HepG2 (cell line): ENCODE data around the gene HSF4. TPM values are rescaled to one million over a fixed set of nuclear protein-coding genes. Genes with fewer than 3 reads are reported as not detected.

Experiments used
- ATM ChIP-seq: fragments of 450-650 bp; IDR thresholded peaks from 2 replicates; pipeline ENCODE4 v1.7.1; 2017; ENCODE audit warnings: mild to moderate bottlenecking, borderline replicate concordance
- CREM ChIP-seq, 2 experiments: sonication (generic) in 1 of 2; formaldehyde crosslinking in 1 of 2; IDR thresholded peaks; 2 replicates each; pipeline versions ENCODE4 v1.4.0 to v1.6.1; 2016 to 2020; ENCODE audit warnings: antibody characterized with exemption in 1 of 2, mild to moderate bottlenecking in 1 of 2, missing genetic modification reagents in 1 of 2
- POLR2AphosphoS5 ChIP-seq: IDR thresholded peaks from 2 replicates; pipeline ENCODE4 v1.6.1; 2012; ENCODE audit warnings: low read depth, low read length
- PTBP1 ChIP-seq: fragments of 200-400 bp; formaldehyde crosslinking; IDR thresholded peaks from 2 replicates; pipeline ENCODE4 v1.6.1; 2018; ENCODE audit warnings: low read length, low read depth; ENCODE audit not compliant: poor library complexity, severe bottlenecking
- SAFB2 ChIP-seq: sonication (generic); formaldehyde crosslinking; IDR thresholded peaks from 2 replicates; pipeline ENCODE4 v1.5.1; 2020; ENCODE audit warnings: missing genetic modification reagents, low read depth, mild to moderate bottlenecking, borderline replicate concordance
- ZBTB8A ChIP-seq: sonication (generic); formaldehyde crosslinking; IDR thresholded peaks from 2 replicates; pipeline ENCODE4 v1.4.0; 2020; ENCODE audit warnings: mild to moderate bottlenecking, low read depth, missing genetic modification reagents, borderline replicate concordance
- ZNF432 ChIP-seq: sonication (generic); formaldehyde crosslinking; IDR thresholded peaks from 2 replicates; pipeline ENCODE4 v1.5.0; 2020; ENCODE audit warnings: missing genetic modification reagents, mild to moderate bottlenecking, borderline replicate concordance
- ZNF496 ChIP-seq: sonication (generic); formaldehyde crosslinking; IDR thresholded peaks from 2 replicates; pipeline ENCODE4 v1.8.1; 2023; ENCODE audit warnings: mild to moderate bottlenecking, moderate library complexity, missing genetic modification reagents; ENCODE audit not compliant: insufficient replicate concordance
- ZNF616 ChIP-seq: sonication (generic); formaldehyde crosslinking; IDR thresholded peaks from 2 replicates; pipeline ENCODE4 v1.5.0; 2020; ENCODE audit warnings: low read depth, mild to moderate bottlenecking, missing genetic modification reagents
- ZNF780A ChIP-seq: sonication (generic); formaldehyde crosslinking; IDR thresholded peaks from 2 replicates; pipeline ENCODE4 v1.8.0; 2022; ENCODE audit warnings: mild to moderate bottlenecking, missing genetic modification reagents, moderate library complexity
- ZNF790 ChIP-seq: sonication (generic); formaldehyde crosslinking; IDR thresholded peaks from 2 replicates; pipeline ENCODE4 v1.8.0; 2022; ENCODE audit warnings: missing genetic modification reagents, mild to moderate bottlenecking, borderline replicate concordance
- polyA plus RNA-seq, 8 experiments: library from polyadenylated mRNA; depleted of rRNA in 3 of 8; stranded (reverse) in 7 of 8; unstranded in 1 of 8; fragments of >200 nt; fragmentation: Illumina TruSeq in 4 of 8; extraction: Trizol in 4 of 8; gene quantifications; 2 replicates each; pipeline versions ENCODE4 v1.2.1 to v1.2.3, GENCODE V29; 2011 to 2016; ENCODE audit warnings: low read depth in 4 of 8, missing spikeins in 1 of 8, mixed read lengths in 1 of 8; ENCODE audit not compliant: insufficient read depth in 1 of 8
- total RNA-seq, 5 experiments: library from RNA; depleted of rRNA; stranded (reverse); fragments of >200 nt; fragmentation: Illumina TruSeq; extraction: Trizol; gene quantifications; 2 replicates each; pipeline ENCODE4 v1.2.3, GENCODE V29; 2016; ENCODE audit warnings: low read depth in 1 of 5
- TF ChIP-seq, protein P1 (sequence below): sonication (generic); formaldehyde crosslinking; IDR thresholded peaks from 2 replicates; pipeline ENCODE4 v1.5.0; 2020; ENCODE audit warnings: missing genetic modification reagents
- TF ChIP-seq, protein P2 (sequence below): sonication (generic); formaldehyde crosslinking; IDR thresholded peaks from 2 replicates; pipeline ENCODE4 v1.4.0; 2020; ENCODE audit warnings: mild to moderate bottlenecking, low read depth, missing genetic modification reagents
- TF ChIP-seq, protein P3 (sequence below): sonication (generic); formaldehyde crosslinking; IDR thresholded peaks from 2 replicates; pipeline ENCODE4 v1.8.1; 2022; ENCODE audit warnings: mild to moderate bottlenecking, missing genetic modification reagents
- TF ChIP-seq, protein P4 (sequence below): IDR thresholded peaks from 2 replicates; pipeline ENCODE4 v1.4.0; 2020; ENCODE audit warnings: mild to moderate bottlenecking, missing genetic modification reagents
- TF ChIP-seq, protein P5 (sequence below): sonication (generic); formaldehyde crosslinking; IDR thresholded peaks from 2 replicates; pipeline ENCODE4 v1.4.0; 2020; ENCODE audit warnings: missing genetic modification reagents, borderline replicate concordance
- TF ChIP-seq, protein P6 (sequence below): sonication (generic); formaldehyde crosslinking; IDR thresholded peaks from 2 replicates; pipeline ENCODE4 v1.5.0; 2020; ENCODE audit warnings: mild to moderate bottlenecking, low read depth, missing genetic modification reagents, borderline replicate concordance

HSF4 gene
- total and polyA plus RNA-seq, 2 of the 13 experiments (the other 11 are each of a cell fraction or from before 2014, with no cell fraction given) = 3.5 to 16.9 TPM

DNA sequence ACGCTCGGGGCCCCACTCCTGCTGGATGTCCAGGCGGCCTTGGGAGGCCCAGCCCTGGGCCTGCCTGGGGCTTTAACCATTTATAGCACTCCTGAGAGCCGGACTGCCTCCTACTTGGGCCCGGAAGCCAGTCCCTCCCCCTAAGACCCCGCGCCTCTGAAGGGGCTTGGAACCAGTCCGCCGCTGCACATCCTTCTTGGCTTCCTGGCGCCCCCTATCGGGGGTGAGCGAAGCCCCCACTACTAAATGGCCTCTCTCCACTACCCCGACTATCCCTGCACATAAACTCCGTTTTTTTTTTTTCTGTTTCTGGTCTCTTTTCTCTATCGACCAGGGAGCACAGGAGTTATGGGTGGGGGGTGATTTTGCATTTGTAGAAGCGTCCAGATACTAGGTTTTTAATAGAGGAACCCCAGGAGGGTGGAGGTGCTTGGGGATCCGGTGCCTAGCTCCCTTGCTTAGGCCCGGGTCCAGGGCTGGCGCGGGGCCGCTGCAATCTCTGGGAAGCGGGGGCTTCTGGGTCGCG is 5.2 kb downstream of the HSF4 start (continued):
- TF ChIP-seq PTBP1 (peak; percentile 54), ZNF496 (CRISPR knock-in tag) (no peak), ZBTB8A (CRISPR knock-in tag) (peak; percentile 21; the same call in 1 of the 2 replicates), CREM (IDR thresholded peaks at IDR 0.05) (no peak), CREM (CRISPR knock-in tag; IDR thresholded peaks at IDR 0.05) (no peak), ZNF616 (CRISPR knock-in tag) (no peak), SAFB2 (CRISPR knock-in tag) (no peak), POLR2AphosphoS5 (no peak), ATM (no peak), ZNF780A (CRISPR knock-in tag) (no peak), ZNF432 (no peak), ZNF790 (CRISPR knock-in tag) (0 out of 2 replicates have a peak, but pooled peaks have one; percentile 66)
- TF ChIP-seq, protein P1, sequence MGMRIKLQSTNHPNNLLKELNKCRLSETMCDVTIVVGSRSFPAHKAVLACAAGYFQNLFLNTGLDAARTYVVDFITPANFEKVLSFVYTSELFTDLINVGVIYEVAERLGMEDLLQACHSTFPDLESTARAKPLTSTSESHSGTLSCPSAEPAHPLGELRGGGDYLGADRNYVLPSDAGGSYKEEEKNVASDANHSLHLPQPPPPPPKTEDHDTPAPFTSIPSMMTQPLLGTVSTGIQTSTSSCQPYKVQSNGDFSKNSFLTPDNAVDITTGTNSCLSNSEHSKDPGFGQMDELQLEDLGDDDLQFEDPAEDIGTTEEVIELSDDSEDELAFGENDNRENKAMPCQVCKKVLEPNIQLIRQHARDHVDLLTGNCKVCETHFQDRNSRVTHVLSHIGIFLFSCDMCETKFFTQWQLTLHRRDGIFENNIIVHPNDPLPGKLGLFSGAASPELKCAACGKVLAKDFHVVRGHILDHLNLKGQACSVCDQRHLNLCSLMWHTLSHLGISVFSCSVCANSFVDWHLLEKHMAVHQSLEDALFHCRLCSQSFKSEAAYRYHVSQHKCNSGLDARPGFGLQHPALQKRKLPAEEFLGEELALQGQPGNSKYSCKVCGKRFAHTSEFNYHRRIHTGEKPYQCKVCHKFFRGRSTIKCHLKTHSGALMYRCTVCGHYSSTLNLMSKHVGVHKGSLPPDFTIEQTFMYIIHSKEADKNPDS = 0 out of 2 replicates have a peak, but pooled peaks have one; percentile 3
- TF ChIP-seq, protein P2, sequence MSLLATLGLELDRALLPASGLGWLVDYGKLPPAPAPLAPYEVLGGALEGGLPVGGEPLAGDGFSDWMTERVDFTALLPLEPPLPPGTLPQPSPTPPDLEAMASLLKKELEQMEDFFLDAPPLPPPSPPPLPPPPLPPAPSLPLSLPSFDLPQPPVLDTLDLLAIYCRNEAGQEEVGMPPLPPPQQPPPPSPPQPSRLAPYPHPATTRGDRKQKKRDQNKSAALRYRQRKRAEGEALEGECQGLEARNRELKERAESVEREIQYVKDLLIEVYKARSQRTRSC (CRISPR knock-in tag) = 0 out of 2 replicates have a peak, but pooled peaks have one; percentile 61
- TF ChIP-seq, protein P3, sequence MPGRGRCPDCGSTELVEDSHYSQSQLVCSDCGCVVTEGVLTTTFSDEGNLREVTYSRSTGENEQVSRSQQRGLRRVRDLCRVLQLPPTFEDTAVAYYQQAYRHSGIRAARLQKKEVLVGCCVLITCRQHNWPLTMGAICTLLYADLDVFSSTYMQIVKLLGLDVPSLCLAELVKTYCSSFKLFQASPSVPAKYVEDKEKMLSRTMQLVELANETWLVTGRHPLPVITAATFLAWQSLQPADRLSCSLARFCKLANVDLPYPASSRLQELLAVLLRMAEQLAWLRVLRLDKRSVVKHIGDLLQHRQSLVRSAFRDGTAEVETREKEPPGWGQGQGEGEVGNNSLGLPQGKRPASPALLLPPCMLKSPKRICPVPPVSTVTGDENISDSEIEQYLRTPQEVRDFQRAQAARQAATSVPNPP = no peak
- TF ChIP-seq, protein P4, sequence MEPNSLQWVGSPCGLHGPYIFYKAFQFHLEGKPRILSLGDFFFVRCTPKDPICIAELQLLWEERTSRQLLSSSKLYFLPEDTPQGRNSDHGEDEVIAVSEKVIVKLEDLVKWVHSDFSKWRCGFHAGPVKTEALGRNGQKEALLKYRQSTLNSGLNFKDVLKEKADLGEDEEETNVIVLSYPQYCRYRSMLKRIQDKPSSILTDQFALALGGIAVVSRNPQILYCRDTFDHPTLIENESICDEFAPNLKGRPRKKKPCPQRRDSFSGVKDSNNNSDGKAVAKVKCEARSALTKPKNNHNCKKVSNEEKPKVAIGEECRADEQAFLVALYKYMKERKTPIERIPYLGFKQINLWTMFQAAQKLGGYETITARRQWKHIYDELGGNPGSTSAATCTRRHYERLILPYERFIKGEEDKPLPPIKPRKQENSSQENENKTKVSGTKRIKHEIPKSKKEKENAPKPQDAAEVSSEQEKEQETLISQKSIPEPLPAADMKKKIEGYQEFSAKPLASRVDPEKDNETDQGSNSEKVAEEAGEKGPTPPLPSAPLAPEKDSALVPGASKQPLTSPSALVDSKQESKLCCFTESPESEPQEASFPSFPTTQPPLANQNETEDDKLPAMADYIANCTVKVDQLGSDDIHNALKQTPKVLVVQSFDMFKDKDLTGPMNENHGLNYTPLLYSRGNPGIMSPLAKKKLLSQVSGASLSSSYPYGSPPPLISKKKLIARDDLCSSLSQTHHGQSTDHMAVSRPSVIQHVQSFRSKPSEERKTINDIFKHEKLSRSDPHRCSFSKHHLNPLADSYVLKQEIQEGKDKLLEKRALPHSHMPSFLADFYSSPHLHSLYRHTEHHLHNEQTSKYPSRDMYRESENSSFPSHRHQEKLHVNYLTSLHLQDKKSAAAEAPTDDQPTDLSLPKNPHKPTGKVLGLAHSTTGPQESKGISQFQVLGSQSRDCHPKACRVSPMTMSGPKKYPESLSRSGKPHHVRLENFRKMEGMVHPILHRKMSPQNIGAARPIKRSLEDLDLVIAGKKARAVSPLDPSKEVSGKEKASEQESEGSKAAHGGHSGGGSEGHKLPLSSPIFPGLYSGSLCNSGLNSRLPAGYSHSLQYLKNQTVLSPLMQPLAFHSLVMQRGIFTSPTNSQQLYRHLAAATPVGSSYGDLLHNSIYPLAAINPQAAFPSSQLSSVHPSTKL (CRISPR knock-in tag) = 0 out of 2 replicates have a peak, but pooled peaks have one; percentile 6
- TF ChIP-seq, protein P5, sequence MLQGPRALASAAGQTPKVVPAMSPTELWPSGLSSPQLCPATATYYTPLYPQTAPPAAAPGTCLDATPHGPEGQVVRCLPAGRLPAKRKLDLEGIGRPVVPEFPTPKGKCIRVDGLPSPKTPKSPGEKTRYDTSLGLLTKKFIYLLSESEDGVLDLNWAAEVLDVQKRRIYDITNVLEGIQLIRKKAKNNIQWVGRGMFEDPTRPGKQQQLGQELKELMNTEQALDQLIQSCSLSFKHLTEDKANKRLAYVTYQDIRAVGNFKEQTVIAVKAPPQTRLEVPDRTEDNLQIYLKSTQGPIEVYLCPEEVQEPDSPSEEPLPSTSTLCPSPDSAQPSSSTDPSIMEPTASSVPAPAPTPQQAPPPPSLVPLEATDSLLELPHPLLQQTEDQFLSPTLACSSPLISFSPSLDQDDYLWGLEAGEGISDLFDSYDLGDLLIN (CRISPR knock-in tag) = no peak
- TF ChIP-seq, protein P6, sequence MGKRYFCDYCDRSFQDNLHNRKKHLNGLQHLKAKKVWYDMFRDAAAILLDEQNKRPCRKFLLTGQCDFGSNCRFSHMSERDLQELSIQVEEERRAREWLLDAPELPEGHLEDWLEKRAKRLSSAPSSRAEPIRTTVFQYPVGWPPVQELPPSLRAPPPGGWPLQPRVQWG (CRISPR knock-in tag) = no peak
